CD4-positive, CD25-positive, alpha-beta regulatory T cell (primary cell): ENCODE data around the gene C4B. TPM values are rescaled to one million over a fixed set of nuclear protein-coding genes. Genes with fewer than 3 reads are reported as not detected.
"Not testable (repeated sequence)": the region's sequence is repeated elsewhere in the genome, so short reads cannot be mapped to it uniquely, and the experiment has no call there.

Source experiments
- ATAC-seq, 2 donors: fragments of 150-1000 bp; cut with Tn5 transposase; one replicate each; pipeline ENCODE4 v1.10.0; 2021; ENCODE audit warnings: low read depth in 2 of 2, moderate number of reproducible peaks in 2 of 2, moderate library complexity in 1 of 2
- DNase-seq, 3 donors: peaks; one replicate each; pipeline versions ENCODE4 v3.0.0 to v3.0.0-alpha.2; 2012 to 2022; ENCODE audit warnings: mixed read lengths in 1 of 3
- H3K27ac ChIP-seq: one replicate; pipeline ENCODE4 v1.7.0; 2013; ENCODE audit warnings: mild to moderate bottlenecking, low read length; ENCODE audit not compliant: insufficient read depth, poor library complexity, severe bottlenecking
- H3K27me3 ChIP-seq: one replicate; pipeline ENCODE4 v1.7.0; 2013; ENCODE audit warnings: low read length; ENCODE audit not compliant: control insufficient read depth, insufficient read depth
- H3K36me3 ChIP-seq: one replicate; pipeline ENCODE4 v1.7.0; 2013; ENCODE audit warnings: mild to moderate bottlenecking, low read length, moderate library complexity; ENCODE audit not compliant: control insufficient read depth, insufficient read depth
- H3K4me1 ChIP-seq: 2 replicates; pipeline ENCODE4 v1.7.0; 2013; ENCODE audit warnings: mild to moderate bottlenecking, low read length; ENCODE audit not compliant: insufficient read depth, control insufficient read depth, poor library complexity, severe bottlenecking
- H3K4me3 ChIP-seq: one replicate; pipeline ENCODE4 v1.7.0; 2013; ENCODE audit warnings: low read depth, mild to moderate bottlenecking, low read length, moderate library complexity
- H3K9me3 ChIP-seq, 2 experiments: 1 replicate in 1 of 2; 2 replicates in 1 of 2; pipeline ENCODE4 v1.7.0; 2013; ENCODE audit warnings: low read length in 2 of 2, mild to moderate bottlenecking in 1 of 2, moderate library complexity in 1 of 2; ENCODE audit not compliant: control insufficient read depth in 2 of 2
- H3K27ac Mint-ChIP-seq, 3 donors: one replicate each; pipeline ENCODE4 v1.8.0; 2020 to 2022; ENCODE audit warnings: mild to moderate bottlenecking in 3 of 3, mixed read lengths in 3 of 3, moderate library complexity in 2 of 3
- H3K27me3 Mint-ChIP-seq: one replicate; pipeline ENCODE4 v1.8.0; 2022; ENCODE audit warnings: mild to moderate bottlenecking, mixed read lengths
- H3K36me3 Mint-ChIP-seq: one replicate; pipeline ENCODE4 v1.8.0; 2020; ENCODE audit warnings: mixed read lengths
- H3K4me1 Mint-ChIP-seq, 4 donors: one replicate each; pipeline ENCODE4 v1.8.0; 2020 to 2022; ENCODE audit warnings: mixed read lengths in 4 of 4, mild to moderate bottlenecking in 1 of 4
- H3K4me3 Mint-ChIP-seq, 4 donors: one replicate each; pipeline ENCODE4 v1.8.0; 2020 to 2022; ENCODE audit warnings: mild to moderate bottlenecking in 4 of 4, mixed read lengths in 4 of 4, moderate library complexity in 3 of 4
- H3K9me3 Mint-ChIP-seq, 7 donors: one replicate each; pipeline ENCODE4 v1.8.0; 2020 to 2022; ENCODE audit warnings: mixed read lengths in 7 of 7, mild to moderate bottlenecking in 3 of 7, moderate library complexity in 2 of 7
- polyA plus RNA-seq, 4 donors: library from polyadenylated mRNA; unstranded; fragments of 300-500 nt; fragmentation: Illumina TruSeq; gene quantifications; one replicate each; pipeline ENCODE4 v1.2.3, GENCODE V29; 2021
- total RNA-seq: library from RNA; stranded (reverse); gene quantifications from one replicate; pipeline ENCODE4 v1.2.3, GENCODE V29; 2022

C4B gene
- total and polyA plus RNA-seq, 5 donors from 2014 or later: 0.52 to 3.6 TPM; not detected in 3

DNA sequence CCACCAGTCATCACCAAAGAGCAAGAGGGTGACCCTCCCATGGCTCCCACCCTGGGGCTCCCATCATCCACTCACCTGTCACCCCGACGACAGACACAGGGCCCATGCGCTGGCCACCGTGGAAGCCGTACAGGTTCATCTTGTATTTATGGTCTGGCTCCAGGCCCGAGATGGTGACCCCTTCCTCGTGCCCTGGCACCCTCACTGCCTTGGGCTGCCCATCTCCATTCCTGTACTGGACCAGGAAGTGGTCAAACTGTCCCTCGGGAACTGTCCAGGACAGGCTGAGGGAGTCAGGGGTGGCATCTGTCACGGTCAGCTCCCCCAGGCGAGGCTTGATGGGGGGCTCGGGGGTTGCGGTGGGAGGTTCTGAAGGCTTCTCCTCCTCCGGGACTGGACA is 53.7 kb downstream of the C4B start:
- H3K27ac ChIP-seq, H3K36me3 Mint-ChIP-seq, H3K9me3 ChIP-seq, H3K4me1 Mint-ChIP-seq, H3K4me3 Mint-ChIP-seq, H3K27me3 ChIP-seq, H3K27me3 Mint-ChIP-seq, H3K9me3 Mint-ChIP-seq, H3K27ac Mint-ChIP-seq, H3K36me3 ChIP-seq, H3K4me3 ChIP-seq, ATAC-seq, DNase-seq, H3K4me1 ChIP-seq: not testable (repeated sequence)

GRCh38 chr6:32068867-32069266 is 54.3 kb downstream of the C4B start:
- Histone ChIP-seq H3K9me3 (no peaks in the 10 kb centered on the region), H3K36me3 (no peaks in the 10 kb centered on the region), H3K27ac (no peak overlapping the region), H3K4me1 (no peaks in the 10 kb centered on the region), H3K27me3 (no peaks in the 10 kb centered on the region), H3K4me3 (no peak overlapping the region)
- Mint-ChIP-seq H3K4me1 (peaks cover 0 to 2% (median 0%) of the 10 kb centered on the region in 4 donors), H3K27ac (no peak overlapping the region), H3K27me3 (no peaks in the 10 kb centered on the region), H3K4me3 (no peak overlapping the region), H3K36me3 (peaks cover 7% of the 10 kb centered on the region), H3K9me3 (no peaks in the 10 kb centered on the region)
- no peak for ATAC-seq
- no peak for DNase-seq

DNA sequence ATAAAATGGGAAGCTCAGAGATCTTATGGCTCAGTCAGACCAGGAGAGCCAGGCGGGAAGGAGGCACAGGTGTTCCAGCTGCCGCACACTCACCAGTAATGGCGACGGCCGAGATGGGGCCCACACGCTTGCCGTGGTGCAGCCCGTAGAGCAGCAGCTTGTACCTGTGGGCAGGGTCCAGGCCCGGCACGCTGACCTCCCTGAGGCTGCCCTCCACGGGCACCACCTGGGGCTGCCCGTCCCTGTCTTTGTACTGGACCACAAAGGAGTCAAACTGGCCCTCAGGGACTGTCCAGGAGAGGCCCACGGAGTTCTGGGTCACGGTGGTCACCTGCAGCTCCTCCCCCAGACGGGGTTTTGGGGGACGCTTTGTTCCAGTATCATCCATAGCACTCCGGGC is 54.9 kb downstream of the C4B start:
- H3K4me3 Mint-ChIP-seq: no peak overlapping the region
- no peaks in the 10 kb centered on the region for H3K27me3 Mint-ChIP-seq
- DNase-seq (no peak), ATAC-seq (no peak)
- H3K9me3 ChIP-seq: no peaks in the 10 kb centered on the region
- no peaks in the 10 kb centered on the region for H3K4me1 ChIP-seq
- H3K27ac ChIP-seq: no peak overlapping the region
- H3K9me3 Mint-ChIP-seq: no peaks in the 10 kb centered on the region
- no peak overlapping the region for H3K27ac Mint-ChIP-seq
- peaks cover 7% of the 10 kb centered on the region for H3K36me3 Mint-ChIP-seq
- H3K36me3 ChIP-seq: no peaks in the 10 kb centered on the region
- H3K4me1 Mint-ChIP-seq: peaks cover 0 to 2% (median 0%) of the 10 kb centered on the region in 4 donors
- H3K27me3 ChIP-seq: no peaks in the 10 kb centered on the region
- H3K4me3 ChIP-seq: no peak overlapping the region

DNA sequence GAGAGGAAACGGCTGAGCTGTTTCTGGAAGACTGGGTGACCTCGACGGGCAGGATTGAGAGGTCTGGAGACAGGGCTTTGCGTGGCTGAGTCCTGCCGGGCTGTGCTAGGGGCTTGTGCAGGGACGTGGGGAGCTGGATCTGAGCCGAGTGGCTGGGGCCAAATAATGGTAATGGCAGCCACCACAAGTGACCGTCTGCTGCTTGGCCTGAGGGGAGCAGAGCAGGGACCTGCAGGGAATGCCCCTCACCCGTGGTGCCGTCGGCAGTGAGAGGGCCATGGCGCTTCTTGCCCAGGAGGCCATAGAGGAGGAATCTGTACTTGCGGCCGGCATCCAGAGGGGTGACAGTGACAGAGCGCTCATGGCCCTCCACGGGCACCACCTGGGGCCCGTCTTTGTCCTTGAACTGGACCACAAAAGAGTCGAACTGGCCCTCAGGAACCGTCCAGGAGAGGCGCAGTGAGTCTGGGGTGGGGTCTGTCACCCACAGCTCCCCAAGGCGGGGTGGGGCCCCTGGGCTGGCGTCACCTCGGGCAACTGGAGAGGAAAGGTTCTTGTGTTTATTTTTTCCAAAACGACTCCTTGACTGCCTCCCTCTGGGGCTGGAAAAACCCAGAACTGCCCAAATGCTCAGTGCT is 55.4 kb downstream of the C4B start:
- H3K27me3 ChIP-seq: no peaks in the 10 kb centered on the region
- ATAC-seq: no peak
- no peak for DNase-seq
- Mint-ChIP-seq H3K27ac (no peak overlapping the region), H3K4me1 (peaks cover 0 to 2% (median 0%) of the 10 kb centered on the region in 4 donors), H3K4me3 (no peak overlapping the region), H3K27me3 (no peaks in the 10 kb centered on the region), H3K36me3 (peaks cover 7% of the 10 kb centered on the region), H3K9me3 (no peaks in the 10 kb centered on the region)
- no peaks in the 10 kb centered on the region for H3K36me3 ChIP-seq
- no peak overlapping the region for H3K4me3 ChIP-seq
- no peaks in the 10 kb centered on the region for H3K4me1 ChIP-seq
- H3K27ac ChIP-seq: no peak overlapping the region
- no peaks in the 10 kb centered on the region for H3K9me3 ChIP-seq

DNA sequence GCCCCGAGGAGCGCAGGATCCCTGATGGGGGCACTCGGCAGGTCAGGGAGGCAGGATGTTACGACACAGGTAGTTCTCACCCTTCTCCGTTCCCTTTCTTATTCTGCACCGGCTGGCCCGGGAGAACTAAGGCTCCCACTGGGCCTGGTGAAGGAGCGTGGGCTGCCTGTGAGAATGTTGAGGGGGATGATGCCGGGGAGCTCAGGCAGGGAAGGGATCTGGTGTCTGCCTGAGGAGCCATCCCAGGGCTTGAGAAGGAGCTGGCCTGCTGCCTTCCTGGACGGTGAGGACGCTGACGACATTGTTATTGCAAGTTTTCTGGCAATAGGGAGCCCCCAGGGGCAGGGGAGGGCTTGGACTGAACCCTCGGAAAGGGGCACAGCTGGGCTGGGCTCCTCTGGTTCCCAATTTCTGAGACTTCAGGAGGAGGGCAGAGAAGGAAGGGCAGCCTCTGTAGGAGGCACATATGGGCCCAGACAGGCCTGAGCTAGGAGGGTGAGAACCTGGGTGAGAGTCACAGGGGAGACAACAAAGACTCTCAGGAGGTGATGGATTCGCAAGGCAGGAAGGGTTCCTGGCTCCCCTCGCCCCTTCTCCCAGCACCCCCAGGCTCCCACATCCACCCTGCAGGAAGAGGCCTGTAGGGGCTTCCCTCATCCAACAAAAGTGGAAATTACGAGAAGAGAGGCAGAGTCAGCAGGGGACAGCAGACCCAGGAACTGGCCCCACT is 56.4 kb downstream of the C4B start:
- no peaks in the 10 kb centered on the region for H3K27me3 Mint-ChIP-seq
- no peak overlapping the region for H3K4me3 Mint-ChIP-seq

GRCh38 chr6:32073101-32073500 is 58.5 kb downstream of the C4B start:
- peak overlapping the region in 1 of 3 donors; percentile 7 for H3K27ac Mint-ChIP-seq
- H3K4me3 ChIP-seq: no peak overlapping the region
- H3K4me1 Mint-ChIP-seq: peaks cover 0 to 3% (median 0%) of the 10 kb centered on the region in 4 donors
- no peaks in the 10 kb centered on the region for H3K36me3 ChIP-seq
- H3K27me3 ChIP-seq: no peaks in the 10 kb centered on the region
- ATAC-seq (no peak), DNase-seq (no peak)
- H3K9me3 ChIP-seq: no peaks in the 10 kb centered on the region
- H3K9me3 Mint-ChIP-seq: no peaks in the 10 kb centered on the region
- peaks cover 7% of the 10 kb centered on the region for H3K36me3 Mint-ChIP-seq
- no peaks in the 10 kb centered on the region for H3K4me1 ChIP-seq
- H3K4me3 Mint-ChIP-seq: no peak overlapping the region
- H3K27ac ChIP-seq: no peak overlapping the region
- no peaks in the 10 kb centered on the region for H3K27me3 Mint-ChIP-seq

More for the DNA sequence above, 56.4 kb downstream of the C4B start:
- no peak overlapping the region for H3K27ac ChIP-seq
- ATAC-seq (no peak), DNase-seq (no peak)
- no peaks in the 10 kb centered on the region for H3K9me3 ChIP-seq
- H3K36me3 ChIP-seq: no peaks in the 10 kb centered on the region
- Mint-ChIP-seq H3K36me3 (peaks cover 7% of the 10 kb centered on the region), H3K9me3 (no peaks in the 10 kb centered on the region), H3K4me1 (no peaks in the 10 kb centered on the region), H3K27ac (no peak overlapping the region)
- no peak overlapping the region for H3K4me3 ChIP-seq
- H3K4me1 ChIP-seq: no peaks in the 10 kb centered on the region
- H3K27me3 ChIP-seq: no peaks in the 10 kb centered on the region

DNA sequence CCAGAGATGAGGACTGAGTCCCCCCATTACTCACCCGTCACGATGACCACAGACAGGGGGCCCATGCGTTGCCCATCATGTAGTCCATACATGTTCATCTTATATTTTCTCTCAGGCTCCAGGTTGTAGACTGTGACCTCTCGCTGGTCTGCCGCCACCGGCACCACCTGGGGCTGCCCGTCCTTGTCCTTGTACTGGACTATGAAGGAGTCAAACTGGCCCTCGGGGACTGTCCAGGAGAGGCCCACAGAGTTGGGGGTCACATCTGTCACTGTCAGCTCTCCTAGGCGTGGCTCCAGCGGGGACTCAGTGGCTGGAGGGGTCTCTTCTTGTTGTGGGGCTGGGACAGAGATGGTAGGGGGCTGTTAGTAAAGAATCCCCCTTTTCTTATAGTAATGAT is 59.0 kb downstream of the C4B start:
- Histone ChIP-seq H3K4me3 (no peak overlapping the region), H3K27ac (no peak overlapping the region), H3K27me3 (no peaks in the 10 kb centered on the region), H3K9me3 (no peaks in the 10 kb centered on the region), H3K36me3 (no peaks in the 10 kb centered on the region), H3K4me1 (no peaks in the 10 kb centered on the region)
- ATAC-seq (no peak), DNase-seq (no peak)
- Mint-ChIP-seq H3K27ac (no peak overlapping the region), H3K27me3 (no peaks in the 10 kb centered on the region), H3K36me3 (peaks cover 7% of the 10 kb centered on the region), H3K4me3 (no peak overlapping the region), H3K9me3 (no peaks in the 10 kb centered on the region), H3K4me1 (peaks cover 0 to 5% (median 0%) of the 10 kb centered on the region in 4 donors)
